SK-N-SH treated with all-trans-retinoic acid at 6 μM for 48 hours (cell line): ENCODE measurements around the gene C2CD5.

Experiments used
- BACH2 ChIP-seq: fragments of 250-450 bp; sonication (Bioruptor Pico); IDR thresholded peaks from 2 replicates; pipeline ENCODE4 v1.9.0; 2021; ENCODE audit warnings: mild to moderate bottlenecking, borderline replicate concordance
- CSDC2 ChIP-seq: fragments of 250-450 bp; sonication (Bioruptor Pico); IDR thresholded peaks from 2 replicates; pipeline ENCODE4 v1.5.0; 2020; ENCODE audit warnings: mild to moderate bottlenecking, moderate library complexity
- ESRRG ChIP-seq: fragments of 250-450 bp; sonication (Bioruptor Pico); IDR thresholded peaks from 2 replicates; pipeline ENCODE4 v1.6.1; 2021; ENCODE audit warnings: mild to moderate bottlenecking
- PATZ1 ChIP-seq: fragments of 250-450 bp; sonication (Bioruptor Pico); IDR thresholded peaks from 2 replicates; pipeline ENCODE4 v1.8.0; 2020; ENCODE audit warnings: mild to moderate bottlenecking, moderate library complexity, borderline replicate concordance
- POU6F1 ChIP-seq: fragments of 250-450 bp; sonication (Bioruptor Pico); IDR thresholded peaks from 2 replicates; pipeline ENCODE4 v1.8.0; 2021; ENCODE audit warnings: low read depth, mild to moderate bottlenecking, moderate library complexity, borderline replicate concordance
- PPARA ChIP-seq: fragments of 250-450 bp; sonication (Bioruptor Pico); IDR thresholded peaks from 2 replicates; pipeline ENCODE4 v1.5.0; 2020; ENCODE audit warnings: mild to moderate bottlenecking, borderline replicate concordance
- RARB ChIP-seq: fragments of 250-450 bp; sonication (Bioruptor Pico); IDR thresholded peaks from 2 replicates; pipeline ENCODE4 v1.8.0; 2021; ENCODE audit warnings: mild to moderate bottlenecking, moderate library complexity
- TOX ChIP-seq: fragments of 250-450 bp; sonication (Bioruptor Pico); IDR thresholded peaks from 2 replicates; pipeline ENCODE4 v1.8.0; 2021; ENCODE audit warnings: mild to moderate bottlenecking, moderate library complexity, borderline replicate concordance
- ZC3H10 ChIP-seq: fragments of 250-450 bp; sonication (Bioruptor Pico); IDR thresholded peaks from 2 replicates; pipeline ENCODE4 v1.5.1; 2021; ENCODE audit warnings: mild to moderate bottlenecking, moderate library complexity
- ZFP30 ChIP-seq: fragments of 450-650 bp; formaldehyde crosslinking; IDR thresholded peaks from 2 replicates; pipeline ENCODE4 v1.5.0; 2022; ENCODE audit warnings: mild to moderate bottlenecking, moderate library complexity
- ZNF565 ChIP-seq: fragments of 450-650 bp; formaldehyde crosslinking; conservative IDR thresholded peaks from 2 replicates; pipeline ENCODE4 v1.5.0; 2020; ENCODE audit warnings: low read depth, mild to moderate bottlenecking, moderate library complexity

GRCh38 chr12:22526836-22527235 lies 17.5 kb downstream of the C2CD5 start:
- no peak for TF ChIP-seq ESRRG (CRISPR knock-in tag)
- no peak for TF ChIP-seq PPARA (CRISPR knock-in tag)
- no peak for TF ChIP-seq TOX (CRISPR knock-in tag)
- TF ChIP-seq RARB = no peak
- TF ChIP-seq ZC3H10 (CRISPR knock-in tag) = no peak
- TF ChIP-seq POU6F1 (CRISPR knock-in tag) = no peak
- no peak for TF ChIP-seq PATZ1 (CRISPR knock-in tag)
- TF ChIP-seq BACH2 = no peak
- TF ChIP-seq CSDC2 = no peak
- TF ChIP-seq ZFP30 (CRISPR knock-in tag) = no peak
- TF ChIP-seq ZNF565 (CRISPR knock-in tag) = no peak
